ENCODE measurements around the gene NUMBL.
"Not testable (repeated sequence)": the region's sequence is repeated elsewhere in the genome, so short reads cannot be mapped to it uniquely, and the experiment has no call there.

Gene NUMBL

GRCh38 chr19:40638327-40638726 lies 52.1 kb downstream of the NUMBL start:
- Histone ChIP-seq H3K9ac (ENCODE audit: low read depth in 1 of 2, low read length in 2 of 2) (no peak overlapping the region), H3K27me3 (ENCODE audit: control insufficient read depth in 1 of 2, insufficient read depth in 2 of 2, low read length in 2 of 2) (no peaks in the 10 kb centered on the region), H3K9me3 (ENCODE audit: control insufficient read depth in 1 of 2, low read length in 2 of 2) (no peaks in the 10 kb centered on the region), H3K27ac (ENCODE audit: low read depth, low read length) (no peak overlapping the region), H3K4me1 (ENCODE audit: control insufficient read depth in 1 of 2, insufficient read depth in 2 of 2, low read length in 2 of 2) (peaks cover 8 to 10% of the 10 kb centered on the region in 2 donors), H3K36me3 (ENCODE audit: control insufficient read depth in 1 of 2, insufficient read depth in 2 of 2, low read length in 2 of 2) (no peaks in the 10 kb centered on the region), H3K4me3 (ENCODE audit: low read depth in 1 of 2, low read length in 2 of 2) (no peak overlapping the region)

GRCh38 chr19:40633207-40633606 lies 57.2 kb downstream of the NUMBL start:
- no peaks in the 10 kb centered on the region for H3K9me3 ChIP-seq (ENCODE audit: control insufficient read depth in 1 of 2, low read length in 2 of 2)

DNA sequence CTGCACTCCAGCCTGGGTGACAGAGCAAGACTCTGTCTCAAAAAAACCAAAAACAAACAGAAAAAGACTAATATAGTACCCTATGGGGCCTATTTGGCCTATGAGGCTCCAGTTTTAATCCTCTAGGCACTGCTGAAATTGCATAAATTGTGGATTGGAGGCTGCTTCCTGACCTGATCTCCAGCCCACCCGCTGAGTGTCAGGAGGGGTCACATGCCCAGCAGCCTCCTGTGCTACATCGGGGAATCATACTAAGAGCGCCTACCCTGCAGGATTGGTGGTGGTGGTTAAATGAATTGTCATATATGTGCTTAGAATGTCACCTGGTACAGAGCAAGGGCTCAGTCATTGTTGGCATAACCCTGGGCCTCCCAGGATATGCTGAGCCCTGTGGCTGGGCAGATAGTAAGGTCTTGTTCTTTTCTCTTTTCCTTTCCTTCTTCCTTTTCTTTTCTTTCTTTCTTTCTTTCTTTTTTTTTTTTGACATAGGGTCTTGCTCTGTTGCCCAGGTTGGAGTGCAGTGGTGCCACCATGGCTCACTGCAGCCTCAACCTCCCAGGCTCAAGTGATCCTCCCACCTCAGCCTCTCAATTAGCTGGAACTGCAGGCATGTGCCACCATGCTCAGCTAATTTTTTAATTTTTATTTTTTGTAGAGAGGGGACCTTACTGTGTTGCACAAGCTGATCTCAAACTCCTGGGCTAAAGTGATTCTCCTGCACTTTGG lies 58.0 kb downstream of the NUMBL start:
- Histone ChIP-seq H3K4me3 (ENCODE audit: low read depth in 1 of 2, low read length in 2 of 2) (no peak overlapping the region), H3K4me1 (ENCODE audit: control insufficient read depth in 1 of 2, insufficient read depth in 2 of 2, low read length in 2 of 2) (peaks cover 7 to 8% of the 10 kb centered on the region in 2 donors)

More at GRCh38 chr19:40633207-40633606, 57.2 kb downstream of the NUMBL start:
- no peaks in the 10 kb centered on the region for H3K27me3 ChIP-seq (ENCODE audit: control insufficient read depth in 1 of 2, insufficient read depth in 2 of 2, low read length in 2 of 2)
- H3K4me3 ChIP-seq (ENCODE audit: low read depth in 1 of 2, low read length in 2 of 2), result no peak overlapping the region
- peaks cover 0 to 11% of the 10 kb centered on the region in 2 donors for H3K36me3 ChIP-seq (ENCODE audit: control insufficient read depth in 1 of 2, insufficient read depth in 2 of 2, low read length in 2 of 2)
- no peak overlapping the region for H3K27ac ChIP-seq (ENCODE audit: low read depth, low read length)
- H3K9ac ChIP-seq (ENCODE audit: low read depth in 1 of 2, low read length in 2 of 2), result no peak overlapping the region
- H3K4me1 ChIP-seq (ENCODE audit: control insufficient read depth in 1 of 2, insufficient read depth in 2 of 2, low read length in 2 of 2), result peaks cover 7 to 8% of the 10 kb centered on the region in 2 donors

GRCh38 chr19:40630571-40631160 lies 59.8 kb downstream of the NUMBL start:
- Histone ChIP-seq H3K9ac (ENCODE audit: low read depth in 1 of 2, low read length in 2 of 2) (no peak overlapping the region), H3K27me3 (ENCODE audit: control insufficient read depth in 1 of 2, insufficient read depth in 2 of 2, low read length in 2 of 2) (no peaks in the 10 kb centered on the region), H3K9me3 (ENCODE audit: control insufficient read depth in 1 of 2, low read length in 2 of 2) (no peaks in the 10 kb centered on the region), H3K27ac (ENCODE audit: low read depth, low read length) (no peak overlapping the region), H3K36me3 (ENCODE audit: control insufficient read depth in 1 of 2, insufficient read depth in 2 of 2, low read length in 2 of 2) (peaks cover 5 to 27% of the 10 kb centered on the region in 2 donors), H3K4me1 (ENCODE audit: control insufficient read depth in 1 of 2, insufficient read depth in 2 of 2, low read length in 2 of 2) (peaks cover 7 to 8% of the 10 kb centered on the region in 2 donors), H3K4me3 (ENCODE audit: low read depth in 1 of 2, low read length in 2 of 2) (no peak overlapping the region)

More for the DNA sequence above, 58.0 kb downstream of the NUMBL start:
- Histone ChIP-seq H3K9ac (ENCODE audit: low read depth in 1 of 2, low read length in 2 of 2) (no peak overlapping the region), H3K36me3 (ENCODE audit: control insufficient read depth in 1 of 2, insufficient read depth in 2 of 2, low read length in 2 of 2) (peaks cover 0 to 16% of the 10 kb centered on the region in 2 donors), H3K9me3 (ENCODE audit: control insufficient read depth in 1 of 2, low read length in 2 of 2) (no peaks in the 10 kb centered on the region), H3K27me3 (ENCODE audit: control insufficient read depth in 1 of 2, insufficient read depth in 2 of 2, low read length in 2 of 2) (no peaks in the 10 kb centered on the region), H3K27ac (ENCODE audit: low read depth, low read length) (no peak overlapping the region)

GRCh38 chr19:40629346-40629745 lies 61.1 kb downstream of the NUMBL start:
- Histone ChIP-seq H3K9ac (ENCODE audit: low read depth in 1 of 2, low read length in 2 of 2) (no peak overlapping the region), H3K4me1 (ENCODE audit: control insufficient read depth in 1 of 2, insufficient read depth in 2 of 2, low read length in 2 of 2) (peaks cover 6 to 7% of the 10 kb centered on the region in 2 donors), H3K27me3 (ENCODE audit: control insufficient read depth in 1 of 2, insufficient read depth in 2 of 2, low read length in 2 of 2) (no peaks in the 10 kb centered on the region), H3K4me3 (ENCODE audit: low read depth in 1 of 2, low read length in 2 of 2) (no peak overlapping the region), H3K9me3 (ENCODE audit: control insufficient read depth in 1 of 2, low read length in 2 of 2) (no peaks in the 10 kb centered on the region), H3K27ac (ENCODE audit: low read depth, low read length) (no peak overlapping the region), H3K36me3 (ENCODE audit: control insufficient read depth in 1 of 2, insufficient read depth in 2 of 2, low read length in 2 of 2) (peaks cover 5 to 32% of the 10 kb centered on the region in 2 donors)

GRCh38 chr19:40627486-40628279 lies 62.8 kb downstream of the NUMBL start:
- no peaks in the 10 kb centered on the region for H3K4me1 ChIP-seq (ENCODE audit: control insufficient read depth in 1 of 2, insufficient read depth in 2 of 2, low read length in 2 of 2)
- H3K9me3 ChIP-seq (ENCODE audit: control insufficient read depth in 1 of 2, low read length in 2 of 2), result no peaks in the 10 kb centered on the region
- H3K27ac ChIP-seq (ENCODE audit: low read depth, low read length), result no peak overlapping the region
- H3K4me3 ChIP-seq (ENCODE audit: low read depth in 1 of 2, low read length in 2 of 2), result no peak overlapping the region
- peaks cover 10 to 47% of the 10 kb centered on the region in 2 donors for H3K36me3 ChIP-seq (ENCODE audit: control insufficient read depth in 1 of 2, insufficient read depth in 2 of 2, low read length in 2 of 2)
- no peak overlapping the region for H3K9ac ChIP-seq (ENCODE audit: low read depth in 1 of 2, low read length in 2 of 2)
- no peaks in the 10 kb centered on the region for H3K27me3 ChIP-seq (ENCODE audit: control insufficient read depth in 1 of 2, insufficient read depth in 2 of 2, low read length in 2 of 2)

GRCh38 chr19:40626918-40627317 lies 63.5 kb downstream of the NUMBL start:
- no peaks in the 10 kb centered on the region for H3K27me3 ChIP-seq (ENCODE audit: control insufficient read depth in 1 of 2, insufficient read depth in 2 of 2, low read length in 2 of 2)
- no peaks in the 10 kb centered on the region for H3K9me3 ChIP-seq (ENCODE audit: control insufficient read depth in 1 of 2, low read length in 2 of 2)
- H3K9ac ChIP-seq (ENCODE audit: low read depth in 1 of 2, low read length in 2 of 2), result no peak overlapping the region
- H3K27ac ChIP-seq (ENCODE audit: low read depth, low read length), result no peak overlapping the region
- no peaks in the 10 kb centered on the region for H3K4me1 ChIP-seq (ENCODE audit: control insufficient read depth in 1 of 2, insufficient read depth in 2 of 2, low read length in 2 of 2)
- peaks cover 10 to 55% of the 10 kb centered on the region in 2 donors for H3K36me3 ChIP-seq (ENCODE audit: control insufficient read depth in 1 of 2, insufficient read depth in 2 of 2, low read length in 2 of 2)
- no peak overlapping the region for H3K4me3 ChIP-seq (ENCODE audit: low read depth in 1 of 2, low read length in 2 of 2)

DNA sequence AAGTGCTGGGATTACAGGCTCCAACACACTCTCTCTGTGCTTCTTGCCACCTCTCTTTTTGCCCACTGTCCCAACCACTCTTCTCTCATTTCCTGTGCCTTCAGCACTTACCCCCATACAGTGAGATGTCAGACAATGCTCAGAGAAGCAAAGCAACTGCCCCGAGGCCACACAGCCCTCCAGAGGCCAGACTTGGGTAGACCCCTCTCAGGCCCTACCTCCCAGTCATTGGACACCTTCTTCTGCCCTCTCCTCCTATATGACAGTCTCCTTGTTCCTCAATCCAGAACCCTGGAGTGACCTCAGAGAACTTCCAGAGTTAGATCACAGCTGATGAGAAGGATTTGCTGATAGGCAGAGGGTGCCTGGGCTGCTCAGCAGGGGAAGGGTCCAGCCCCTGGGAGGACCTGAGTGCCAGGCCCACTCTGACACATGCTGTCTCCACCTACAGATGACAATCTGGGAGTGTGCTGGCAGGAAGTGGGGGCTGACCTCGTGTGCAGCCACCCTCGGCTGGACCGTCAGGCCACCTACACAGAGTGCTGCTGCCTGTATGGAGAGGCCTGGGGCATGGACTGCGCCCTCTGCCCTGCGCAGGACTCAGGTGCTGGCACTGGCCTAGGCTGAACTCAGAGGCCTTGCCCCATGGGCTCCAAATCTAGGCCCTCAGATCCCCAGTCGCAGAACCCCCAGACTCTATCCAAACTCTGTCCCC lies 64.9 kb downstream of the NUMBL start:
- peaks cover 15 to 64% of the 10 kb centered on the region in 2 donors for H3K36me3 ChIP-seq (ENCODE audit: control insufficient read depth in 1 of 2, insufficient read depth in 2 of 2, low read length in 2 of 2)

DNA sequence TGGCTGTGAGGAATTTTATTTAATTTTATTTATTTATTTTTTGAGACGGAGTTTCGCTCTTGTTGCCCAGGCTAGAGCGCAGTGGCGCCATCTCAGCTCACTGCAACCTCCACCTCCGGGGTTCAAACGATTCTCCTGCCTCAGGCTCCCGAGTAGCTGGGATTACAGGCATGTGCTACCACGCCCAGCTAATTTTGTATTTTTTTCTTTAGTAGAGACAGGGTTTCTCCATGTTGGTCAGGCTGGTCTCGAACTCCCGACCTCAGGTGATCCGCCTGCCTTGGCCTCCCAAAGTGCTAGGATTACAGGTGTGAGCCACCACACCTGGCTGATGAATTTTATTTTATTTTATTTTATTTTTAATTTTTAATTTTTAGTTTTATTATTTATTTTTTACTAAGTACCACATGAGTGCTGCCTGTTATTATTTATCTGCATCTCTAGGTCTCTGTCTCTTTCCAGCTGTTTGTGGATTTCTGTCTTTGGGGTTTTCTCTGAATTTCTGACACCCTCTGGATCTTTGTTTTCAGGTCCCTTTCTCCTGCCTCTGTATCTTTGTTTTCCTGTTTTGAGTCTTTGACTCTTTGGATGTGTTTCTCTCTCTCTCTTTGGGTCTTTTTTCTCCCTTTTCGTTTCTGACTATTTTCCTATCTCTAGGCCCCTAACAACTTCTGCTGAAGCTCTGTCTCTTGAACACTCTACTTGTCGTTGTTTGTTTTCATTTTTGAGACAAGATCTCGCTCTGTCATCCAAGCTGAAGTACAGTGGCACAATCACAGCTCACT lies 65.9 kb downstream of the NUMBL start:
- H3K27ac ChIP-seq (ENCODE audit: low read depth, low read length), result not testable (repeated sequence)

More for the DNA sequence above, 64.9 kb downstream of the NUMBL start:
- Histone ChIP-seq H3K9me3 (ENCODE audit: control insufficient read depth in 1 of 2, low read length in 2 of 2) (no peaks in the 10 kb centered on the region), H3K4me3 (ENCODE audit: low read depth in 1 of 2, low read length in 2 of 2) (no peak overlapping the region), H3K9ac (ENCODE audit: low read depth in 1 of 2, low read length in 2 of 2) (no peak overlapping the region), H3K27ac (ENCODE audit: low read depth, low read length) (no peak overlapping the region), H3K4me1 (ENCODE audit: control insufficient read depth in 1 of 2, insufficient read depth in 2 of 2, low read length in 2 of 2) (no peaks in the 10 kb centered on the region), H3K27me3 (ENCODE audit: control insufficient read depth in 1 of 2, insufficient read depth in 2 of 2, low read length in 2 of 2) (no peaks in the 10 kb centered on the region)

More for the DNA sequence above, 65.9 kb downstream of the NUMBL start:
- peaks cover 20 to 66% of the 10 kb centered on the region in 2 donors for H3K36me3 ChIP-seq (ENCODE audit: control insufficient read depth in 1 of 2, insufficient read depth in 2 of 2, low read length in 2 of 2)
- H3K9me3 ChIP-seq (ENCODE audit: control insufficient read depth in 1 of 2, low read length in 2 of 2); H3K27me3 ChIP-seq (ENCODE audit: control insufficient read depth in 1 of 2, insufficient read depth in 2 of 2, low read length in 2 of 2); H3K4me3 ChIP-seq (ENCODE audit: low read depth in 1 of 2, low read length in 2 of 2); H3K4me1 ChIP-seq (ENCODE audit: control insufficient read depth in 1 of 2, insufficient read depth in 2 of 2, low read length in 2 of 2); H3K9ac ChIP-seq (ENCODE audit: low read depth in 1 of 2, low read length in 2 of 2): not testable (repeated sequence)
